CD4-positive, alpha-beta memory T cell (primary cell): ENCODE data around the gene STAT3. TPM values are rescaled to one million over a fixed set of nuclear protein-coding genes. Genes with fewer than 3 reads are reported as not detected.

Source experiments
- CTCF ChIA-PET: fragments of 350-600 bp; sonication (Branson Sonifier 250); formaldehyde crosslinking; loops from one replicate; lab custom pipeline; 2021; ENCODE audit warnings: inconsistent platforms; ENCODE audit not compliant: partially characterized antibody; lab: Charles Lee
- POLR2A ChIA-PET: fragments of 350-600 bp; sonication (Branson Sonifier 250); formaldehyde crosslinking; loops from one replicate; lab custom pipeline; 2021; ENCODE audit not compliant: partially characterized antibody; lab: Charles Lee
- DNase-seq, 5 donors: peaks; one replicate each; pipeline versions ENCODE4 v3.0.0 to v3.0.0-alpha.2; 2020 to 2022; ENCODE audit warnings: mixed read lengths in 1 of 5
- H3K27ac ChIP-seq: one replicate; pipeline ENCODE4 v1.7.0; 2013; ENCODE audit warnings: low read depth, low read length
- H3K27me3 ChIP-seq: 2 replicates; pipeline ENCODE4 v1.7.0; 2013; ENCODE audit warnings: mild to moderate bottlenecking, low read length, moderate library complexity; ENCODE audit not compliant: insufficient read depth
- H3K36me3 ChIP-seq: 2 replicates; pipeline ENCODE4 v1.7.0; 2013; ENCODE audit warnings: mild to moderate bottlenecking, low read length, moderate library complexity; ENCODE audit not compliant: insufficient read depth
- H3K4me1 ChIP-seq: 2 replicates; pipeline ENCODE4 v1.7.0; 2013; ENCODE audit warnings: mild to moderate bottlenecking, low read length, moderate library complexity; ENCODE audit not compliant: insufficient read depth
- H3K4me3 ChIP-seq, 2 donors: one replicate each; pipeline ENCODE4 v1.7.0; 2013; ENCODE audit warnings: low read length in 2 of 2, mild to moderate bottlenecking in 1 of 2
- H3K9me3 ChIP-seq, 2 donors: one replicate each; pipeline ENCODE4 v1.7.0; 2013; ENCODE audit warnings: low read length in 2 of 2, control low read depth in 1 of 2; ENCODE audit not compliant: control insufficient read depth in 1 of 2
- H3K27ac Mint-ChIP-seq, 7 donors: one replicate each; pipeline ENCODE4 v1.8.0; 2020 to 2021; ENCODE audit warnings: mixed read lengths in 7 of 7, mild to moderate bottlenecking in 6 of 7, inconsistent platforms in 3 of 7, moderate library complexity in 3 of 7
- H3K27me3 Mint-ChIP-seq, 2 donors: one replicate each; pipeline ENCODE4 v1.8.0; 2020 to 2021; ENCODE audit warnings: mixed read lengths in 2 of 2
- H3K36me3 Mint-ChIP-seq, 2 donors: one replicate each; pipeline ENCODE4 v1.8.0; 2020 to 2021; ENCODE audit warnings: mixed read lengths in 2 of 2, inconsistent platforms in 1 of 2, mild to moderate bottlenecking in 1 of 2
- H3K4me1 Mint-ChIP-seq, 4 donors: one replicate each; pipeline ENCODE4 v1.8.0; 2020 to 2021; ENCODE audit warnings: mixed read lengths in 4 of 4, mild to moderate bottlenecking in 1 of 4
- H3K4me3 Mint-ChIP-seq, 8 donors: one replicate each; pipeline ENCODE4 v1.8.0; 2020 to 2021; ENCODE audit warnings: mixed read lengths in 8 of 8, mild to moderate bottlenecking in 7 of 8, moderate library complexity in 6 of 8, inconsistent platforms in 3 of 8
- H3K9me3 Mint-ChIP-seq, 8 donors: one replicate each; pipeline ENCODE4 v1.8.0; 2020 to 2021; ENCODE audit warnings: mixed read lengths in 8 of 8, mild to moderate bottlenecking in 5 of 8, inconsistent platforms in 3 of 8, moderate library complexity in 1 of 8
- intact Hi-C: fragments of 100-400 bp; cut with micrococcal nuclease; formaldehyde crosslinking; loops from one replicate; pipeline ENCODE4 v1.15.1; 2023
- polyA plus RNA-seq, 2 donors: library from polyadenylated mRNA; unstranded; fragments of 300-500 nt; fragmentation: Illumina TruSeq; gene quantifications; one replicate each; pipeline ENCODE4 v1.2.3, GENCODE V29; 2021
- total RNA-seq, 2 experiments: library from RNA; stranded (reverse); gene quantifications; one replicate each; pipeline ENCODE4 v1.2.3, GENCODE V29; 2021

Gene STAT3
- total and polyA plus RNA-seq, 4 experiments from 2014 or later, result 103 to 147 (median 130) TPM

DNA sequence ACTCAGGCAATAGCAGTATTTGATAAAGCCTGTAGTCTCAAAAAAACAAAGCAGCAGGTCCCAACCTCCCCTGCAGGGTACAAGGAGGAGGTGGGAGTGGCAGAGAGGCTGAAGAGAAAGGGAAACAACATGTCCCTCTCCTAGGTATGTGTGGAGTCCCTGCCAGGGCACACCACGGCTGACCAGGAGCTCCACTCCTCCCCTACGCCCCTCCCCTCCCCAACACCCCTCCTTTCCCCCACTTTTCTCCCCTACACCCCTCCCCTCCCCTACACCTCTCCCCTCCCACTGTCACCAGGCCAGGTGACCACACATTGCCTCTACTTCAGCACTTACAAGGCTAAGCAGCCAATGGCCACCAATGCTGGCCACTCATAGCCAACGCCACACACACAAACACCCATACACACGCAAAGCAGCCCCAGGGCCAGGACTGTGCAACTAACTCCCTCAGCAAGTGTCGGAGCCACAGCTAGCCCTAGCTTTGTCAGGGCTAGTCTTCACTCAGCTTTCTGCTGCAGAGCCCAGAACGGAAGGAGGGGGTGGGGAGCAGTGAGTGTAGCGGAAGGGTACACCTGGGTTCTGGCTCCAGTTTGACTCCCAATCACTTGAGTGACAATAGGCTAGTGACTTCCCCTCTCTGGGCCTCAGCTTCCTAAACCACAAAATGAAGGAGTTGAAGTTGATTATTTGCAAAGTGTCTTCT lies 26.6 kb upstream of the STAT3 start:
- H3K9me3 ChIP-seq, result no peaks in the 10 kb centered on the region
- no peaks in the 10 kb centered on the region for H3K27me3 Mint-ChIP-seq
- peaks cover 17% of the 10 kb centered on the region for H3K4me1 ChIP-seq
- peak overlapping the region in 6 of 7 donors; percentile 3 to 81 (median 40) for H3K27ac Mint-ChIP-seq
- H3K27me3 ChIP-seq, result no peaks in the 10 kb centered on the region
- no peaks in the 10 kb centered on the region for H3K9me3 Mint-ChIP-seq
- H3K4me3 Mint-ChIP-seq, result peak overlapping the region in 7 of 8 donors; percentile 53 to 85 (median 76)
- intact Hi-C loops, result no loop called here
- H3K27ac ChIP-seq, result no peak overlapping the region
- ChIA-PET CTCF (interaction anchor here (0.7 to 1.9 kb wide), 8 partner anchors 8 to 104 kb away, joined by 3 to 12 read pairs (median 4); partner anchors contain the start of gene CAVIN1), POLR2A (interaction anchor here (0.6 to 1.9 kb wide), 8 partner anchors 9 to 126 kb away, joined by 3 to 10 read pairs (median 4); partner anchors contain the start of genes STAT3 and STAT5A)
- DNase-seq, result peak in 4 of 5 donors; percentile 30 to 54 (median 38)
- H3K4me3 ChIP-seq, result peak overlapping the region in 1 of 2 donors; percentile 37
- no peaks in the 10 kb centered on the region for H3K36me3 Mint-ChIP-seq
- H3K36me3 ChIP-seq, result no peaks in the 10 kb centered on the region
- H3K4me1 Mint-ChIP-seq, result peaks cover 6 to 16% (median 11%) of the 10 kb centered on the region in 4 donors

DNA sequence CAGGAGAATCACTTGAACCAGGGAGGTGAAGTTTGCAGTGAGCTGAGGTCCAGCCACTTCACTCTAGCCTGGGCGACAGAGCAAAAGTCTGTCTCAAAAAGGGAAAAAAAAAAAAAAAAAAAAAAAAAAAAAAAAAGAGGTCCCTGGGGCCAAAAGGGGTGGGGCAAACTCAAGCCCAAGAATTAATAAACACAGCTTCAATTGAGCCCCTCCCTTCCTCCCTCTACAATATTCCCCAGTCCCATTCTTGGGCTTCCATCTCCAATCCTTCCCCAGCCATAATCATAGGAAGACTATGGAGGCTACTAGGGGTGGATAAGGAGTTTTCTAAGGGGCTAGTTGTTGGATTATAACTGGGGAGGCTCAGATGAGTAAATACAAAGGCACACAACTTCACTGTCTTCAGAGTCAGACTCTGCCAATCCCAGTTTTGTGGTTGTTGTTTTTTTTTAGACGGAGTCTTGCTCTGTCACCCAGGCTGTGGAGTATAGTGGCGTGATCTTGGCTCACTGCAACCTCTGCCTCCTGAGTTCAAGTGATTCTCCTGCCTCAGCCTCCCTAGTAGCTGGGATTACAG lies 25.3 kb upstream of the STAT3 start:
- Histone ChIP-seq H3K36me3 (no peaks in the 10 kb centered on the region), H3K4me1 (peaks cover 17% of the 10 kb centered on the region), H3K27me3 (no peaks in the 10 kb centered on the region), H3K27ac (no peak overlapping the region), H3K4me3 (no peak overlapping the region), H3K9me3 (no peaks in the 10 kb centered on the region)
- CTCF ChIA-PET, result interaction anchor here (0.6 to 1.9 kb wide), 4 partner anchors 9 to 91 kb away, joined by 4 to 5 read pairs (median 4); partner anchors contain the start of gene CAVIN1
- Mint-ChIP-seq H3K4me3 (no peak overlapping the region), H3K27ac (no peak overlapping the region), H3K4me1 (peaks cover 6 to 16% (median 10%) of the 10 kb centered on the region in 4 donors), H3K27me3 (no peaks in the 10 kb centered on the region), H3K9me3 (no peaks in the 10 kb centered on the region), H3K36me3 (no peaks in the 10 kb centered on the region)
- intact Hi-C loops, result no loop called here
- no peak for DNase-seq
- POLR2A ChIA-PET, result interaction anchor here (0.6 to 1.9 kb wide), 2 partner anchors 7 to 722 kb away, joined by 3 to 5 read pairs; no protein-coding TSS in a partner anchor

GRCh38 chr17:42411905-42412679 lies 23.9 kb upstream of the STAT3 start:
- POLR2A ChIA-PET, result no interaction called here
- peaks cover 17% of the 10 kb centered on the region for H3K4me1 ChIP-seq
- no peaks in the 10 kb centered on the region for H3K36me3 ChIP-seq
- H3K4me3 ChIP-seq, result no peak overlapping the region
- H3K9me3 ChIP-seq, result no peaks in the 10 kb centered on the region
- no peaks in the 10 kb centered on the region for H3K27me3 Mint-ChIP-seq
- H3K36me3 Mint-ChIP-seq, result no peaks in the 10 kb centered on the region
- no peaks in the 10 kb centered on the region for H3K9me3 Mint-ChIP-seq
- no peaks in the 10 kb centered on the region for H3K27me3 ChIP-seq
- intact Hi-C loops, result no loop called here
- CTCF ChIA-PET, result interaction anchor here (0.6 to 1.7 kb wide), 2 partner anchors 11 to 69 kb away, joined by 3 to 4 read pairs; partner anchors contain the start of gene CAVIN1
- H3K27ac Mint-ChIP-seq, result no peak overlapping the region
- peaks cover 12 to 21% (median 17%) of the 10 kb centered on the region in 4 donors for H3K4me1 Mint-ChIP-seq
- no peak overlapping the region for H3K27ac ChIP-seq
- no peak overlapping the region for H3K4me3 Mint-ChIP-seq
- no peak for DNase-seq

DNA sequence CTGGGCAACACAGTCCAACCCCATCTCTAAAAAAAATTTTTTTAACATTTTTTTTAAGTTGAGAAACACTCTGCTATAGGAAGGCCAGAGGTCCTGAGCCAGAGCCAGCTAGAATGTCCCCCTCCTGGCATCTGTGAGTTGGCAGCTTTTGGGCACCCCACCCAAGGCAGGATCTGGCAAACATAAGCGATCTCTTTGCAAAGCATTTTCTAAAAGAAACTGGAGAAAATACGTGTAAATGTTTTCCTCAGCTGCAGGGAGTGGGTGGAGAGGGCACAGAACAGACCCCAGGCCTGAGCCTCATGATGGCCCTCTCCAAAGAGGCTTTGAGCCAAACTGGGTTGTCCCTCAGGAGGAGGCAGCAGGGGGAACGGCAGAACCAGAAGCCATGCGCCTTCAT lies 23.1 kb upstream of the STAT3 start:
- Histone ChIP-seq H3K27me3 (no peaks in the 10 kb centered on the region), H3K27ac (no peak overlapping the region), H3K4me3 (no peak overlapping the region), H3K36me3 (no peaks in the 10 kb centered on the region), H3K4me1 (peaks cover 17% of the 10 kb centered on the region), H3K9me3 (no peaks in the 10 kb centered on the region)
- Mint-ChIP-seq H3K27ac (no peak overlapping the region), H3K36me3 (no peaks in the 10 kb centered on the region), H3K9me3 (no peaks in the 10 kb centered on the region), H3K4me1 (peaks cover 12 to 25% (median 17%) of the 10 kb centered on the region in 4 donors), H3K4me3 (no peak overlapping the region), H3K27me3 (no peaks in the 10 kb centered on the region)
- POLR2A ChIA-PET, result no interaction called here
- DNase-seq, result no peak
- CTCF ChIA-PET, result interaction anchor here (0.6 kb wide), 1 partner anchor 69 kb away, joined by 3 read pairs; no protein-coding TSS in a partner anchor
- intact Hi-C loops, result no loop called here

DNA sequence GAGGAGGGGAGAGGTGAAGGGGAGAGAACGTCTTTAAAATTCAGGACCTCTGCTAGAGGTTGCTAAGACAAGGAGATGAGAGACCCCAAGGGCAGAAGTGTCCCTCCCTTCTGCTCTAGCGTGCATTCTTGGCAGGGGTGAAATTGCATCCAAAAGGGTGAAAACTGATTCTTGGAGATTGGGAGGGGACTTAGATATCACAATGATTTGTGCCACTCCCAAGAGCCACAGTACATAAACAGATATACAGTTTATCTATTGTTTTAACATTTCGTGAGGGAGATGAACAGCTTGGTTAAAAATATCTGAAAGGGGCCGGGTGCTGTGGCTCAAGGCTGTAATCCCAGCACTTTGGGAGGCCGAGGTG lies 22.1 kb upstream of the STAT3 start:
- CTCF ChIA-PET, result interaction anchor here (1.2 to 15.7 kb wide), 2 partner anchors 91 to 105 kb away, joined by 3 to 504 read pairs; no protein-coding TSS in a partner anchor
- Histone ChIP-seq H3K36me3 (no peaks in the 10 kb centered on the region), H3K27me3 (no peaks in the 10 kb centered on the region), H3K4me3 (no peak overlapping the region), H3K4me1 (peaks cover 17% of the 10 kb centered on the region), H3K27ac (no peak overlapping the region), H3K9me3 (no peaks in the 10 kb centered on the region)
- Mint-ChIP-seq H3K9me3 (no peaks in the 10 kb centered on the region), H3K27me3 (no peaks in the 10 kb centered on the region), H3K4me1 (peaks cover 14 to 27% (median 20%) of the 10 kb centered on the region in 4 donors), H3K4me3 (no peak overlapping the region), H3K36me3 (no peaks in the 10 kb centered on the region), H3K27ac (peak overlapping the region in 1 of 7 donors; percentile 19)
- intact Hi-C loops, result no loop called here
- POLR2A ChIA-PET, result no interaction called here
- DNase-seq, result no peak

GRCh38 chr17:42409523-42410318 lies 21.5 kb upstream of the STAT3 start:
- POLR2A ChIA-PET, result interaction anchor here (0.7 kb wide), 1 partner anchor 92 kb away, joined by 3 read pairs; no protein-coding TSS in a partner anchor
- intact Hi-C loops, result loop anchor here (5.0 kb wide), 1 partner anchor 48 kb away; the partner anchor contains the start of gene ATP6V0A1

More at GRCh38 chr17:42409523-42410318, 21.5 kb upstream of the STAT3 start:
- H3K27ac Mint-ChIP-seq, result no peak overlapping the region
- no peaks in the 10 kb centered on the region for H3K9me3 Mint-ChIP-seq
- no peaks in the 10 kb centered on the region for H3K27me3 ChIP-seq
- H3K4me1 ChIP-seq, result peaks cover 12% of the 10 kb centered on the region
- H3K36me3 Mint-ChIP-seq, result no peaks in the 10 kb centered on the region
- H3K4me3 Mint-ChIP-seq, result no peak overlapping the region
- CTCF ChIA-PET, result interaction anchor here (1.2 to 15.7 kb wide), 2 partner anchors 91 to 105 kb away, joined by 3 to 504 read pairs; no protein-coding TSS in a partner anchor
- H3K9me3 ChIP-seq, result no peaks in the 10 kb centered on the region
- DNase-seq, result no peak
- no peaks in the 10 kb centered on the region for H3K36me3 ChIP-seq
- H3K27me3 Mint-ChIP-seq, result no peaks in the 10 kb centered on the region
- no peak overlapping the region for H3K27ac ChIP-seq
- H3K4me1 Mint-ChIP-seq, result peaks cover 8 to 22% (median 15%) of the 10 kb centered on the region in 4 donors
- H3K4me3 ChIP-seq, result no peak overlapping the region
